Fibroblast of pulmonary artery (primary cell): ENCODE results near the gene FMN2.

Experiments
- DNase-seq: peaks from one replicate; pipeline ENCODE4 v3.0.0-alpha.2; 2010; ENCODE audit warnings: low read depth
- H3K4me3 ChIP-seq: replicated peaks from 2 replicates; pipeline ENCODE4 v1.5.1; 2011; ENCODE audit warnings: low read depth, mild to moderate bottlenecking, control low read depth, low read length, moderate library complexity
- CTCF ChIP-seq: IDR thresholded peaks from 2 replicates; pipeline ENCODE4 v1.5.1; 2011; ENCODE audit warnings: mild to moderate bottlenecking, control low read depth, low read length, inconsistent platforms; ENCODE audit errors: missing control alignments

The FMN2 gene

GRCh38 chr1:240134596-240134995, 42.9 kb downstream of the FMN2 start:
- DNase-seq: no peak
- no peak overlapping the region for H3K4me3 ChIP-seq
- TF ChIP-seq CTCF: no peak

GRCh38 chr1:240136402-240136801, 44.7 kb downstream of the FMN2 start:
- TF ChIP-seq CTCF: no peak
- DNase-seq: no peak

DNA sequence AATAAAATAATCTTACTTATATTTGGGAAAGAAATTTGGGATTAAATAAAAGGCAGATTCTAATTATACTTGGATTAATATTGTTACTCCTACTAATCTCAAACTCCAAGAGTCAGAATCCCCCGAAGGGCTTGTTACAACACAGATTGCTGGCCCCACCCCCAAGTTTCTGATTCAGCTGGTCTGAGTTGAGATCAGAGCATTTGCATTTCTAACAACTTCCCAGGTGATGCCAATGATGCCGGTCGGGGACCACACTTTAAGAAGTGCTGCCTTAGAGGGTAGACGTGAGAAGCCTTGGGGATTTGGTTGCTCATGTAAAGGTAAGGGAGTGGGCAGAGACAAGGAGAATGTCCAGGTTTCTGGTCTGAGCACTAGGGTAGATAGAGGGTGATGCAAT, 47.2 kb downstream of the FMN2 start:
- no peak overlapping the region for H3K4me3 ChIP-seq
- no peak for DNase-seq
- no peak for TF ChIP-seq CTCF

More at GRCh38 chr1:240136402-240136801, 44.7 kb downstream of the FMN2 start:
- no peak overlapping the region for H3K4me3 ChIP-seq

GRCh38 chr1:240139511-240139910, 47.8 kb downstream of the FMN2 start:
- TF ChIP-seq CTCF: no peak
- DNase-seq: no peak

GRCh38 chr1:240145120-240145519, 53.4 kb downstream of the FMN2 start:
- TF ChIP-seq CTCF: no peak
- no peak for DNase-seq
- H3K4me3 ChIP-seq: no peak overlapping the region

More at GRCh38 chr1:240139511-240139910, 47.8 kb downstream of the FMN2 start:
- H3K4me3 ChIP-seq: no peak overlapping the region

- TF ChIP-seq CTCF: no peak
- no peak overlapping the region for H3K4me3 ChIP-seq
- DNase-seq: no peak
Measured at GRCh38 chr1:240148333-240148732, 56.6 kb downstream of the FMN2 start.

- no peak overlapping the region for H3K4me3 ChIP-seq
- TF ChIP-seq CTCF: peak; percentile 68
- DNase-seq: peak; percentile 54
Measured at GRCh38 chr1:240149484-240150094, 57.9 kb downstream of the FMN2 start.
